GM18909 (cell line): ENCODE measurements around the gene TMEM223.
"Not testable (repeated sequence)": the region's sequence is repeated elsewhere in the genome, so short reads cannot be mapped to it uniquely, and the experiment has no call there.

Source experiments
- ATAC-seq: cut with Tn5 transposase; IDR thresholded peaks from one replicate; pipeline ENCODE4 v1.9.1; 2021; ENCODE audit warnings: mild to moderate bottlenecking; ENCODE audit not compliant: unreplicated experiment, poor library complexity

The TMEM223 gene

DNA sequence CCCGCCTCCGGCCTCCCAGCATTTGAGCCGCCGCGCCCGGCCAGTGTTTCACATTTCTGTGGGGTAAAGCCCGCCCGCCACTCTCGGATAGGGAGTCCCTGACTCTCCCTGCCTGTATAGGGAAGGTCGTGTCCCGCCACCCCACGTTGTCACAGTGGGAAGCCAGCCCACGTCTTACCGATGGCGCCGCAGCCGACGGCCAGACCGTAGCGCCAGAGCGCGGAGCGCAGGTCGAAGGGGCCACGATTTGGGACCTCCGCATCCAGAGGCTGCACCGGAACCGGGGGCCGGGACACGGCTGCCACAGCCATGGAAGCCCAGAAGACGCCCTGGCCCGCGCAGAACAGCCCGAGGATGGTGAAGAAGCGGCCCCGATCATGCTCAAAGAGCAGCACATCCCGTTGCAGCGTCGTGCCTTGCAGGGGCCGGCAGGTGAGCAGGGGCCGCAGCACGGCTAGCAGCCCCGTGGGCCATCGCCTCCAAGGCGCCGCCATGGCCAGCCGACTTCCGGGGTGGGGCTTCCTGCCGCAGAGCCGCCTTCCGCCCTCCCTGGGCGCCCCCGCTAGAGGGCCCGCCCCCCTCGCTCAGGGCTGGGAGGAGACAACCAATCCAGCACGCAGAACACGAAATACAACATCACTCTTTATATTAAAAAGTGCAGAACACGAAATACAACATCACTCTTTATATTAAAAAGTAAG lies at the start of gene TMEM223:
TMEM223 (minus strand) TSS at position 506 of the 701 bp plus-strand sequence; CDS start at position 494, 12 bp downstream.
- ATAC-seq: peak; percentile 75

DNA sequence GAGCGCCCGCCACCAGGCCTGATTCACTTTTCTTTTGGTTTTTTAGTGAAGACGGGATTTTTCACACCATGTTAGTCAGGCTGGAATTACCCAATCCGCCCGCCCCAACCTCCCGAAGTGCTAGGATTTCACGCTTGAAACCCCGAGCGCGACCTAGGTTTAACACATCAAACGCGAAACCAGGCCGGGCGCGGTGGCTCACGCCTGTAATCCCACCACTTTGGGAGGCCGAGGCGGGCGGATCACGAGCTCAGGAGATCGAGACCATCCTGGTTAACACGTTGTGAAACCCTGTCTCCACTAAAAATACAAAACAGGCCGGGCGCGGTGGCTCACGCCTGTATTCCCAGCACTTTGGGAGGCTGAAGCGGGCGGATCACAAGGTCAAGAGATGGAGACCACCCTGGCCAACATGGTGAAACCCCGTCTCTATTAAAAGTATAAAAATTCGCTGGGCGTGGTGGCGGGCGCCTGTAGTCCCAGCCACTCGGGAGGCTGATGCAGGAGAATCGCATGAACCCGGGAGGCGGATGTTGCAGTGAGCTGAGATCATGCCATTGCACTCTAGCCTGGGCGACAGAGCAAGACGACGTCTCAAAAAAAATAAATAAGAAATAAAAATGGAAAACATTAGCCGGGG lies 49.0 kb upstream of the TMEM223 start:
- peak; percentile 3 for ATAC-seq

DNA sequence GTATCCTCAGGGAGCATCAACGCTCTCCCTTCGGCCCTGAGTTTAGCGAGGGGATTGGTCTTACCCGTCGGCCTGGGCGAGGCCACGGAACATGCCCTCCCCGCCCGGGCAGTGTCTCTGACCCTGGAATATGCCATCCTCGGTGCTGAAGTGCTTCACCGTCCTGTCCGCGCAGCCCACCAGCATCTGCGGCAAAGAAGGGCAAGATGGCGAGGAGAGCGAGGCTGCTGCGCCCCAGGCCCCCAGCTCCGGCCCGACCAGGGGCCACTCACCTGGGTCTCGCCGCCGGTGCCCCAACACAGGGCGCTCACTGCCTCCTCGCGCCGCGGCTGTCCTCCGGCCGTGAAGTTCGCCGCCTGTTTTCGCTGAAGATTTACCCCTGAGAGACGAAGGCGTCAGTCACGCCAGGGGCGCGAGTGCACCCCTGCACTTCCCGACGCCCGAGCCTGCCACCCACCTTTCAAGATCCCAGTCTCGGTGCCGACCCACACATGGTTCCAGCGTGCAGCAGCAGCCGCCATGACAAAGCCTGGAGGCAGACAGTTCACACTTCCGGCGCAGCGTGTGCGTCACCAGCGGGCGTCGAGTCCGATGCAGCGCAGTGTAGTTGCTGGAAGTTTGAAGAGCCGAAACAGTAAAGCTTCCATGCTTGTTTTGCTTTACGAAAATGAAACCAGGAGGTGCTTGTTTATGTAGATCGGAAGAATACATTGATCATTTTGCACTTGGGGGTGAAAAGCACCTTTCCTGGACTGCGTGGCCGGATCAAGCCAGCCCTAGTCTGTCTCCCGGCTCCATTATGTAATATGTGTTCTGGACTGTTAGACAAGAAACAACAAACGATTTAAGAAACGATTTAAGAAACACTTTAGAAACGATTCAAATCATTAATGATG lies 47.5 kb upstream of the TMEM223 start, which contains the start of gene WDR74:
WDR74 (minus strand) TSS at position 541 of the 896 bp plus-strand sequence; CDS start at position 521, 20 bp downstream.
- peak; percentile 55 for ATAC-seq

DNA sequence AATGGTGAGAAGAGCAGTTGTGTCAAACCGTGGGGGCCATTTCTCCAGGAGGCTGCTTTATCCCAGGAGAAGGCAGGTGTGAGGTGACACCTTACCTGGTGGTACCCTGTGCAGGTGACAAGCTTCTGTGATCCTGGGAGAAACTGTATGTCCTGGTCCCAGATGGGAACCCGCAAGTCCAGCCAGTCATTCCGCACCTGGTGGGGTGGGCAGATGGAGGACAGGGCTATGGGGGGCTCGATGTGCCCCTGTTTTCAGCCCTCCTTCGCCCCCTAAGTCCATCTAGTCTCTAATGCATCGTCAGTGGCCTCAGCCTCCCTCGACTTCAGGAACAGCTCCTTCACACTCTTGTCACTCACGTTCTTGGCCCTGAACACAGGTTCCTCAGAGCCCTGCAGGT lies 43.5 kb upstream of the TMEM223 start:
- no peak for ATAC-seq

DNA sequence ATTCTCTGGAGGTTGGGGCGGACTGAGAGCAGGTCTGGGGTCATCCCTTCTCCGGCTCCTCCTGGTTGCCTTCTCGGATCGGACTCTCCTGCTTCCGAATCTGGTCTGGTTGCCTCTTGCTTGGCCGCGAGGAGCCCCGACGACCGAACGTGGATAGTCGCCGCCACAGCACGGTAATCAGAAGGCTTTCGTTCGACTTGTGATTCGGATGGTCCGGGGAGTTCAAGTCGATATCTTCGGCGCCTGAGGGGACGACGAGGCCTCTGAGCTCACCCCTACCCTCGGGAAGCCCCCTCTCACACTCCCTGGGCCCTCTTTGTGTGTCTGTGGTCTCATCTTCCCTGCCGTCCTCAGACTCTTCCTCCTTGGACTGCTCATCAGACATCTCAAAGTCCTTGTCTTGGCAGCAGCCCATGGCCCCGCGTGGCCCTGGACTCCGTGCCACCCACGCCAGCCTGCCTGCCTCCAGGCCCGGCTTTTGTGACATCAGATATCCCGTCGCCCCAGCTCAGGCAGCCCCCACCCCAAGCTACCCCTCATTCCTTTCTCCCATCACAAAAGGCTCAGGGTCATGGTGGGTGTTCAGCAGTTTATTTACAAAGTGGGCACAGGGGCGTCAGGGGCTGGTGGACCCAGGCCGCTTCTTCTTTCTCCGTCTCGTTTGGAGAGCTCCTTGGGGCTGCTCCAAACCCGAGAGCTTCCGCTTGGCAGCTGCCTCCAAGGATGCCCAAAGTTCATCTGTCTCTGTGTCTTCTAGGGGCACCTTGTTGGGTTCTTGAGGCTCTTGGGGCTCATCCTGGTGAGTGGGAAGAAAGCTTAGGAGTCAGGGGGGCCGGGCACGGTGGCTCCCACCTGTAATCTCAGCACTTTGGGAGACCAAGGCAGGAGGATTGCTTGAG lies 40.8 kb upstream of the TMEM223 start, which contains the start of gene TEX54:
TEX54 (minus strand) TSS at position 506 of the 899 bp plus-strand sequence.
- peak; percentile 16 for ATAC-seq

- ATAC-seq: peak; percentile 86
Measured at GRCh38 chr11:62831520-62832335, 39.9 kb upstream of the TMEM223 start, which contains the start of gene STX5. Gene STX5, minus strand, starts transcription at chr11:62832051. Its CDS starts 808 bp downstream, at chr11:62831243.

DNA sequence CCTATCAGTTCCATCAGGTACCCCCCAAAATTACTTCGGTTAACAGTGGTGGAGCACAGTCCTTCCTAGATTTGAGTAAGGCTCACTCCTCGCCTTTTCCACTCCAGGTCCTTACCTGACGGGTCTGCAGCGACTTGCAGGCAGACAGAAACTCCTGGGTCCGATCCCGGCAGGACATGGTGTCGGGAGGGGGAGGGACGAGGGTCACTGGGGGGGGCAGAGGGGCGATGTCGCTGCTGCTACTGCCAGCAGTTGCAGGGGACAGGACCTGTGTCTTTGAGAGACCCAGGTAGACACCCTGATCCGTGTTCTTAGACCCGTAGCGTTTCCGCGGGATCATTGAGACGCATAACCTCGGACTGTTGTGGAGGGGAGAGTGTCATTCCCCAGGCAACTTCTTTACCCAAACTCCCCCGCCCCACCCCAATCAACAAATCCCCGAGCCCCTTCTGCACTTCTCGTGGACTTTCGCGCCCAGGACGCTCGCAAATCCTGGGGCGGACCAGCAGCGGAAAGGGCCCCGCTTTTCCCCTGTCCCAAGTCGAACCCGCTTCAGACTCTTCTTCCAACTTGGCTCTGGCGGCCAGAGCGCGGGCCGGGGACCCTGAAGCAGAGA lies 39.2 kb upstream of the TMEM223 start:
- no peak for ATAC-seq

GRCh38 chr11:62828130-62828529 lies 36.3 kb upstream of the TMEM223 start:
- ATAC-seq: not testable (repeated sequence)

DNA sequence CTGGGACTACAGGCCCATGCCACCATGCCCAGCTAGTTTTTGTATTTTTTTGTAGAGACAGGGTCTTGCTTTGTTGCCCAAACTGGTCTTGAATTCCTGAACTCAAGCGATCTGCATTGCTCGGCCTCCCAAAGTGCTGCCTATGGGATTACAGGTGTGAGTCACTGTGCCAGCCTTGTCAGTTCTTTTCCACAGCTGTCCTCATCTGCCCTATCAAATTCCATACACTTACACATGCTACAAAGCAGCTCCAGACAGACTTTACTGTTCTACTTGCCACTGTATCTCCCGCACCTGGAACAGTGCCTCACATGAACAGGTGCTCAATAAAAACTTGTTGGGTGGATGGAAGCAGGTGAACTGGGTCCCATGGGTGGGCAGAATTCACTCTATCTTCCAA lies 31.9 kb upstream of the TMEM223 start:
- no peak for ATAC-seq

- no peak for ATAC-seq
Measured at GRCh38 chr11:62817129-62817528, 25.3 kb upstream of the TMEM223 start.

DNA sequence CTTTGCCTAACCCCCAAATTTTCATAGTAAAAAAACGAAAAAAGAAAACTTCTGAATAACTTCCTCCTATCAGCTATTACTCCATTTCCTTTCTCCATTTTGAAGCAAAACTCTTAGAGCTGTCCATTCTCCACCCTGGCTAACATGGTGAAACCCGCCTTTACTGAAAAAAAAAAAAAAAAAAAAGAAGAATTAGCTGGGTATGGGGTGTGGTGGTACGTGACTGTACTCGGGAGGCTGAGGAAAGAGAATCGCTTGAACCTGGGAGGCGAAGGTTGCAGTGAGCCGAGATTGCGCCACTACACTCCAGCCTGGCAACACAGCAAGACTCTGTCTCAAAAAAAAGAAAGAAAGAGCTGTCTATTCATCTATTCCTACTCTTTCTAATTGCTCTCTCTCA lies 24.8 kb upstream of the TMEM223 start:
- no peak for ATAC-seq

DNA sequence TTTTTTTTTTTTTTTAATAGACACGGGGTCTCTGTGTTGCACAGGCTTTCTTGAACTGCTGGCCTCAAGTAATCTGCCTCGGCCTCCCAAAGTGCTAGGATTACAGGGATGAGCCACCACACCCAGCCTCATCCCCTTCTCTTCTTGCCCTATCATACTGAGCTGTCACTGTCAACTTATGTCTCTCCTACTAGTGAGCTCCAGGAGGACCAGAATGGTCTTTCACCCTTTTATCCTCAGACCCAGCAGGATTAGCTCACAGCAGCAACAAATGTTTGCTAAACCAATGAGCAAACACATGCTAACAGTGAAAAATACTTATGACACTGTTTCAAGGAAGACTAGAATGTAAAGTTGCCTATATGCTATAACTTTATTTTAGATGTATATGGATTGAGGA lies 19.9 kb upstream of the TMEM223 start:
- no peak for ATAC-seq

GRCh38 chr11:62810748-62811147 lies 18.9 kb upstream of the TMEM223 start:
- no peak for ATAC-seq

DNA sequence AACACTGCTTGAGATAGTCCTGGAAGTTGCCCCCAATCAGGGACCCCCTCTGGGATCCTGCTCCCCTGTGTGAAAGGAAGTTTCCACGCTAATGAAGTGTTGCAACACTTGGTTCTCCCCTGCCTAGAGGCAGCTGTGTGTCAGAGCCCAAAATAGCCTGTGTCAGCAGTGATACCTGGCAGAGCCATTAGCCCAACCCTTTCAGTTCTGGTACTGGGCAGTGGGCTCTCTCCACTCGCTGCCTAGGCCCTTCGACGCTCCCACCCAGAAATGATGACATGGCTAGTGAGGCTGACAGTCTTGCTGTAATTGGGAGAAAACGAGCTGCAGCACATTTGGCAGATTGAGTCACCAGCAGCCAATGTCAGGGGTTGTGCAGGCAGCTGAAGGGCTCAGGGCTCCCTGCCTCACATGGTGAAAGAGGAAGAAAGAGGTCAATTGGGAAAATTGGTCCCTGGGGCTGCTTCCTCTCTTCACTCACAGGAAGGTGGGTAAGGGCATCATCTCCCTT lies 14.9 kb upstream of the TMEM223 start:
- no peak for ATAC-seq

GRCh38 chr11:62805961-62806441 lies 14.2 kb upstream of the TMEM223 start:
- ATAC-seq: no peak

DNA sequence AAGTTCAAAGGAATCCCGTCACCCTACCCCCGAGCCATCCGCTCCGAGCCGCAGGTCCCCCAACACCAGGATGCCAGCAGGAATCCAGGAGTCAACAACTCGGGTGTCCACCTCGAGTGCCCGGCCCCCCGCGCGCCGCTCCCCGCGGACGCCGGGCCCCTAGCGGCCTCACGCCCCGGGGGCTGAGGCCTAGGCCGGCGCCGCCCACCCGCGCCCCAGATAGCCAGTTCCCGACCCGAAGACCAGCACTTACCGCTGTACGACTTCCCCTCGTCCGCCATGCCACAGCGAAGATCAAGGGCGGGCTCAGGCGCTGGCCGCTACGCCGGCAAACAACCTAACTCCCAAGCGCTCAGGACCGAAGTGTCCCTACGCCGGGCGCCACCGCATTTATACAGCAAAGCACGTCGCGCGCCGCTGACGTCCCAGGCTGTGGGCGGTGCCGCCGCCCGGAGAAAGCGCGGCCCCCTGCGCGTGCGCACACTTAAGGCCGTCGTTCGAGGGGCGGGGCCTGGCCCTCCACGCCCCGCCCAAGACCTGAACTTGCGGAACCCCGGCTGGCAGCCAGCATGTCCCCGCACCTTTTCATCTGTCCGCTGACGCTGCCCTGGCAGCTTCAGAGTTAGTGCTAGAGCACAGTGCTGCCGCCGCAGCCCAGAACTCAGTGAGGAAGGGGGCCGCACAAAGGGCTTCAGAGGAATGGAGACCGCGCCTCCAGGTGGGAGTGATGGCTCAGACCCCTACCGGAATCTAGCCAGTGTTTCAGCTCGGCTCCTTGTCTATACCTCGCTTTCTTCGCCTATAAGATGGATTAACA lies 13.5 kb upstream of the TMEM223 start, which contains the start of gene NXF1:
NXF1 (minus strand) TSS at position 365 of the 817 bp plus-strand sequence; CDS start at position 281, 84 bp downstream.
- peak; percentile 83 for ATAC-seq
